Loucy (cell line): Measurements from ENCODE around the gene UTP14C.

Experiments used
- H2AFZ ChIP-seq: fragments of 200-600 bp; sonication (generic); 2 replicates; pipeline ENCODE4 v1.6.0; 2016; ENCODE audit warnings: antibody characterized with exemption, mild to moderate bottlenecking, low read length, moderate library complexity
- H3F3A ChIP-seq: fragments of 200-600 bp; 2 replicates; pipeline ENCODE4 v1.6.0; 2016; ENCODE audit warnings: antibody characterized with exemption, low read depth, mild to moderate bottlenecking
- H3K27me3 ChIP-seq: fragments of 200-600 bp; sonication (generic); 2 replicates; pipeline ENCODE4 v1.6.1; 2014; ENCODE audit warnings: low read length, mild to moderate bottlenecking; ENCODE audit not compliant: insufficient read depth, poor library complexity, severe bottlenecking
- H3K36me3 ChIP-seq: fragments of 200-600 bp; sonication (generic); 2 replicates; pipeline ENCODE4 v1.6.1; 2016; ENCODE audit warnings: low read length; ENCODE audit not compliant: insufficient read depth
- H3K4me1 ChIP-seq: fragments of 200-600 bp; sonication (generic); 2 replicates; pipeline ENCODE4 v1.5.1; 2014; ENCODE audit warnings: low read length, mild to moderate bottlenecking; ENCODE audit not compliant: insufficient read depth, poor library complexity, severe bottlenecking
- H3K4me2 ChIP-seq: fragments of 200-600 bp; sonication (generic); 2 replicates; pipeline ENCODE4 v1.6.0; 2014; ENCODE audit warnings: antibody characterized with exemption, low read length, low read depth, mild to moderate bottlenecking; ENCODE audit not compliant: poor library complexity, severe bottlenecking
- H3K4me3 ChIP-seq: fragments of 200-600 bp; sonication (generic); 2 replicates; pipeline ENCODE4 v1.5.1; 2014; ENCODE audit warnings: low read length, mild to moderate bottlenecking, mixed read lengths; ENCODE audit not compliant: poor library complexity, severe bottlenecking
- H3K79me2 ChIP-seq: fragments of 200-600 bp; sonication (generic); 2 replicates; pipeline ENCODE4 v1.6.1; 2014; ENCODE audit warnings: low read length; ENCODE audit not compliant: insufficient read depth
- H3K9ac ChIP-seq: fragments of 200-600 bp; sonication (generic); 2 replicates; pipeline ENCODE4 v1.6.0; 2014; ENCODE audit warnings: mild to moderate bottlenecking, low read depth, low read length, moderate library complexity; ENCODE audit not compliant: poor library complexity, severe bottlenecking
- H3K9me2 ChIP-seq: fragments of 200-600 bp; sonication (generic); replicated peaks from 2 replicates; pipeline ENCODE4 v1.6.1; 2016; ENCODE audit warnings: low read depth, low read length, mixed read lengths
- H3K9me3 ChIP-seq: fragments of 200-600 bp; sonication (generic); 2 replicates; pipeline ENCODE4 v1.6.1; 2014; ENCODE audit warnings: mild to moderate bottlenecking, antibody characterized with exemption, low read length, low read depth; ENCODE audit not compliant: insufficient read depth
- H4K20me1 ChIP-seq: fragments of 200-600 bp; sonication (generic); 2 replicates; pipeline ENCODE4 v1.6.0; 2014; ENCODE audit warnings: antibody characterized with exemption, low read length, mild to moderate bottlenecking; ENCODE audit not compliant: insufficient read depth, poor library complexity, severe bottlenecking
- CTCF ChIP-seq: fragments of 200-600 bp; sonication (generic); conservative IDR thresholded peaks from 2 replicates; pipeline ENCODE4 v1.5.1; 2014; ENCODE audit warnings: mild to moderate bottlenecking, antibody characterized with exemption, low read length
- EZH2phosphoT487 ChIP-seq: fragments of 200-600 bp; IDR thresholded peaks from 2 replicates; pipeline ENCODE4 v1.6.1; 2018; ENCODE audit warnings: antibody characterized with exemption, mild to moderate bottlenecking, moderate library complexity, borderline replicate concordance

UTP14C gene

GRCh38 chr13:52005841-52006522 lies 18.5 kb upstream of the UTP14C start:
- no peak for TF ChIP-seq EZH2phosphoT487
- TF ChIP-seq CTCF: no peak
- Histone ChIP-seq H3K9me2 (no peaks in the 10 kb centered on the region), H4K20me1 (no peaks in the 10 kb centered on the region), H3K4me3 (no peak overlapping the region), H2AFZ (no peak overlapping the region), H3K36me3 (no peaks in the 10 kb centered on the region), H3K4me2 (no peak overlapping the region), H3F3A (no peaks in the 10 kb centered on the region), H3K79me2 (no peaks in the 10 kb centered on the region), H3K9ac (no peak overlapping the region), H3K27me3 (peaks cover 13% of the 10 kb centered on the region), H3K9me3 (no peaks in the 10 kb centered on the region), H3K4me1 (peaks cover 8% of the 10 kb centered on the region)

DNA sequence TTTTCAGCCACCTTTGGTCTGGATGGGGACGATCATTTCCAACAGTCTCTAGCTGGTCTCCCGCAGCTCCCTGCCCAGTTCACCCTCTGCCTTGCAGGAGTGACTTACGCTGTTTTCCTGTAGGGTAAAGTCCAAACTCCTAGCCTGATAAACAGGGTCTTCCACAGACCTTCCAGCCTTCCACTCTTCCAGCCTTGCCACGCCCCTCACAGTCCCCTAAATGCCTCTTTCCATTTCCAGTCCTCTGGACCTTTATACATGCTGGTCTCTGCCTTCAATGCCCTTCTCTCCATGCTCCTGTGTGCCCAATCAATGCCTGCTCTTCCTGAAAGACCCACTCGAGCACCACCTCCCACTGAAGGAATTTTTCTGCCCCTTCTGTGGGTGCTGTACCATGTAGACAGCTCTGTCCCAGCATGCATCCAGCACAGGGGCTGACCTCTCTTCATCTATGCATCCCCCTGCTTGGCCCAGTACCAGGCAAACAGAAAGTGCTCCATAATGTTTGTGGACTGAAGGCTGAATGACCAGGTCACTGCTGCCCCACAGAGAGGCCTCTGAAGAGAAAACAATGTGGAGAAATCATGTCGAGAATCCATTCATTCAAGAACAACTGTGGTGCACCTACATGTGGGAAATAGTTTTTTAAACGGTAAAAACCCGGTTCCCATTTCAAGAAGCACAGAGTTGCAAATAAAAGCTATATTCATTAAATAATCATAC lies 17.8 kb upstream of the UTP14C start:
- H3K4me2 ChIP-seq: no peak overlapping the region
- H2AFZ ChIP-seq: no peak overlapping the region
- peaks cover 9% of the 10 kb centered on the region for H3K4me1 ChIP-seq
- H3K36me3 ChIP-seq: no peaks in the 10 kb centered on the region
- H3K79me2 ChIP-seq: no peaks in the 10 kb centered on the region
- no peak overlapping the region for H3K4me3 ChIP-seq
- H3K9ac ChIP-seq: no peak overlapping the region
- H3F3A ChIP-seq: no peaks in the 10 kb centered on the region
- no peaks in the 10 kb centered on the region for H4K20me1 ChIP-seq
- H3K9me2 ChIP-seq: no peaks in the 10 kb centered on the region
- TF ChIP-seq EZH2phosphoT487 (no peak), CTCF (no peak)
- H3K9me3 ChIP-seq: no peaks in the 10 kb centered on the region
- H3K27me3 ChIP-seq: peaks cover 20% of the 10 kb centered on the region

DNA sequence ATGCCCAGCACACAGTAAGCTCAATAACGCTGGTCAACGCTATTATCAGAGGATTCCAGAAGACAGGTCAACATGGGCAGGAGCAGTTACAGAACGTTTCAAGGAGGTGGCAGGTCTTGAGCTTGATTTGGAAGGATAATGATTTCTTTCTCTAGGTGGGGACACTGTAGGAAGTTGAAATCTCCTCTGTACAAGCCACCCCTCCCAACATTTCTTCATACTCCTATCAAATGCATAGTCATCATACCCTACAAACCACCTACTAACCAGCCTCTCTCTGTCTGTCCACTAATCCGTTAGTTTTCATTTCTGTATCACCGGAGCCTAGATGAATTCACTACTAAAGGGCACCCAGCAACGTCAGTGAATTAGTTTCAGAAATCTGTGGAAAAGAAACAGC lies 14.5 kb upstream of the UTP14C start:
- no peaks in the 10 kb centered on the region for H3K9me3 ChIP-seq
- TF ChIP-seq CTCF: no peak
- H3K9me2 ChIP-seq: no peaks in the 10 kb centered on the region
- H3K27me3 ChIP-seq: peaks cover 20% of the 10 kb centered on the region
- H3K4me1 ChIP-seq: peaks cover 19% of the 10 kb centered on the region
- H3K4me3 ChIP-seq: peak overlapping the region; percentile 5
- H3F3A ChIP-seq: no peaks in the 10 kb centered on the region
- no peaks in the 10 kb centered on the region for H3K36me3 ChIP-seq
- no peak overlapping the region for H2AFZ ChIP-seq
- H3K9ac ChIP-seq: no peak overlapping the region
- peaks cover 25% of the 10 kb centered on the region for H3K79me2 ChIP-seq
- peaks cover 12% of the 10 kb centered on the region for H4K20me1 ChIP-seq
- H3K4me2 ChIP-seq: peak overlapping the region; percentile 86
